Left lung (tissue), 10 donors: ENCODE data around the gene MRPS27. TPM values are rescaled to one million over a fixed set of nuclear protein-coding genes. Genes with fewer than 3 reads are reported as not detected.

Experiments used
- ATAC-seq: fragments of 200-7000 bp; cut with Tn5 transposase; one replicate; pipeline ENCODE4 v1.9.1; 2020; ENCODE audit warnings: moderate library complexity
- DNase-seq, 4 donors: peaks; one replicate each; pipeline ENCODE4 v3.0.0-alpha.2; 2013 to 2020
- H3K27ac ChIP-seq, 2 donors: fragments of 200-600 bp; sonication (generic) in 1 of 2; one replicate each; pipeline versions ENCODE4 v1.5.0 to v1.8.0; 2020 to 2021
- H3K27me3 ChIP-seq, 2 donors: fragments of 200-600 bp; sonication (generic) in 1 of 2; one replicate each; pipeline versions ENCODE4 v1.5.0 to v1.8.0; 2020 to 2021
- H3K36me3 ChIP-seq, 2 donors: fragments of 200-600 bp; sonication (generic) in 1 of 2; one replicate each; pipeline versions ENCODE4 v1.5.0 to v1.8.0; 2020 to 2021
- H3K4me1 ChIP-seq, 2 donors: fragments of 200-600 bp; one replicate each; pipeline ENCODE4 v1.8.0; 2021
- H3K4me3 ChIP-seq, 2 donors: fragments of 200-600 bp; sonication (generic) in 1 of 2; one replicate each; pipeline versions ENCODE4 v1.5.0 to v1.8.0; 2020 to 2021; ENCODE audit warnings: mild to moderate bottlenecking in 1 of 2
- H3K9me3 ChIP-seq, 2 donors: fragments of 200-600 bp; sonication (generic) in 1 of 2; one replicate each; pipeline versions ENCODE4 v1.5.0 to v1.8.0; 2020 to 2021
- CTCF ChIP-seq, 2 donors: fragments of 200-600 bp; sonication (generic) in 1 of 2; IDR thresholded peaks; one replicate each; pipeline versions ENCODE4 v1.5.0 to v1.8.0; 2021; ENCODE audit warnings: antibody characterized with exemption in 2 of 2
- intact Hi-C, 2 donors: fragments of 100-400 bp; cut with DNase I; formaldehyde crosslinking; loops; one replicate each; pipeline versions ENCODE4 v1.11.2 to v1.14.2; 2022
- polyA plus RNA-seq, 6 donors: library from polyadenylated mRNA; unstranded; fragments of 120-200 nt; gene quantifications; one replicate each; pipeline ENCODE4 v1.2.1, GENCODE V29; 2013; ENCODE audit not compliant: insufficient read length in 6 of 6
- total RNA-seq, 2 donors: library from RNA; stranded (reverse); fragmentation: NEBNext Ultra II Directional; extraction: Animal tissue kit (Norgen Biotek cat#: 25700); gene quantifications; one replicate each; pipeline ENCODE4 v1.2.1, GENCODE V29; 2021
- donor health status: DM: no; HTN: yes; CAD: no.
- donor health status: DM: no; HTN: no; CAD: no.

MRPS27 gene
- total and polyA plus RNA-seq, 8 donors = 44.1 to 79.8 (median 65.4) TPM

GRCh38 chr5:72241346-72242003 lies 78.6 kb downstream of the MRPS27 start:
- Histone ChIP-seq H3K4me3 (no peak overlapping the region), H3K9me3 (no peaks in the 10 kb centered on the region), H3K27ac (no peak overlapping the region), H3K36me3 (peaks cover 0 to 12% of the 10 kb centered on the region in 2 donors), H3K4me1 (peaks cover 0 to 12% of the 10 kb centered on the region in 2 donors), H3K27me3 (no peaks in the 10 kb centered on the region)
- no peak for TF ChIP-seq CTCF (IDR thresholded peaks at IDR 0.05)
- intact Hi-C loops = no loop called here
- no peak for DNase-seq
- no peak for ATAC-seq

DNA sequence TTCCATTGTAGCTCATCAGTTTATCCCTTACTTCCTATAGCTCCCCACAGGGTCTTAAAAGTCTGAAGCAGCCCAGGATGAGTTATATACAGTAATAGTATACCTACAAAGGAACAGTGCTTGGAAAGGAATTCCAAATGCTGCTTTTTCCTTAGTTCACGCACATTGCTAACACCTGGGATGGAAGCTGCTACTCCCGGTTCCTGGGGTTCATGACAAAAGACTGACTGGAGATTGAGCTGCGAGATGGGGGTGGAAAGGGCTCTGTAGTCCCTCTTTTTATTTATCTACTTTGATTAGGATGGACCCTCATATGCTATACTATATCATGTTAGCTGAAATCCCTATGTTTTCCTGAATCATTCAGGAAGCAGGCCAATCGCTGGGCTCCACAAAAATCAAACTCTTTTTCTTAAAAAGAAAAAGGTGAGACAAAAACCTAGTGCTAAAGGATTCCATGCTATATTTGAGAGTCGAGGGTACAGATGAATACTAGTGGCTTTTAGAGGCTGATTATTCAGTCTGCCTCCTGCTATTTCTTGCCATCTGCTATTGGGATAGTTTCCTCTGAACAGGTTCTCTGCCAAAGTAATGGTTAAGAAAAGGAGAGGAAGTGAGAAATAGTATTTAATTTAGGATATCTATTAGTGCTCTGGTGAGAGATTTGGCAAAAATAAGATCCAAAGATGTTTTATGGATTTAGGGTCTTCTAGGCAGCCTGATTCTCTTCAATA lies 81.2 kb downstream of the MRPS27 start:
- TF ChIP-seq CTCF (IDR thresholded peaks at IDR 0.05) = no peak
- no peak overlapping the region for H3K4me3 ChIP-seq
- peaks cover 0 to 18% of the 10 kb centered on the region in 2 donors for H3K36me3 ChIP-seq
- no peak overlapping the region for H3K27ac ChIP-seq
- no peaks in the 10 kb centered on the region for H3K9me3 ChIP-seq
- ATAC-seq (no peak), DNase-seq (no peak)
- intact Hi-C loops = no loop called here
- no peaks in the 10 kb centered on the region for H3K27me3 ChIP-seq
- peaks cover 0 to 11% of the 10 kb centered on the region in 2 donors for H3K4me1 ChIP-seq

GRCh38 chr5:72237879-72238278 lies 82.2 kb downstream of the MRPS27 start:
- H3K36me3 ChIP-seq = peaks cover 0 to 18% of the 10 kb centered on the region in 2 donors
- ATAC-seq (no peak), DNase-seq (no peak)
- no peaks in the 10 kb centered on the region for H3K9me3 ChIP-seq
- TF ChIP-seq CTCF (IDR thresholded peaks at IDR 0.05) = no peak
- H3K4me1 ChIP-seq = peaks cover 0 to 14% of the 10 kb centered on the region in 2 donors
- H3K4me3 ChIP-seq = no peak overlapping the region
- H3K27ac ChIP-seq = no peak overlapping the region
- H3K27me3 ChIP-seq = no peaks in the 10 kb centered on the region
- intact Hi-C loops = no loop called here

DNA sequence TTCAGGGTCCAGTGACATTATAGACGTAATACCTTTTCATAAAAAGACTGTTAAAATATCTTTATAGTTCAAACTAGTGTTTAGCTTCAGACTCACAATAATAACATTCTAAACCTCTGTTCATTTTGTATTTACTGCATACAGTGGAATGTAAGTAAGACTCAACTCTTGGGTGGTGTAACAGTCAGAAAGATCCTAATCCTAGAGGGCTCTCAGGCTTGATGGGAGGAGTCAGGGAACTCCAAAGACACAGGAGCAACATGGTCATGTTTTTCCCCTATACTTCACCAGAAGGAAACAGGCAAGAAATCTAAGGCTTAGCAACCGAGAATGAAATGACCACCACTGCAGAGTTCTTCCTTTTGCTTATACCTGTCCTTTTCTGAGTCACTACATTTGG lies 82.6 kb downstream of the MRPS27 start:
- ATAC-seq = no peak
- intact Hi-C loops = no loop called here
- no peak for TF ChIP-seq CTCF (IDR thresholded peaks at IDR 0.05)

GRCh38 chr5:72235725-72236124 lies 84.3 kb downstream of the MRPS27 start:
- Histone ChIP-seq H3K4me3 (no peak overlapping the region), H3K27me3 (no peaks in the 10 kb centered on the region), H3K9me3 (no peaks in the 10 kb centered on the region), H3K36me3 (peaks cover 0 to 36% of the 10 kb centered on the region in 2 donors), H3K4me1 (peaks cover 0 to 23% of the 10 kb centered on the region in 2 donors), H3K27ac (no peak overlapping the region)
- ATAC-seq (no peak), DNase-seq (no peak)
- TF ChIP-seq CTCF (IDR thresholded peaks at IDR 0.05) = no peak
- intact Hi-C loops = no loop called here

More for the DNA sequence above, 82.6 kb downstream of the MRPS27 start:
- Histone ChIP-seq H3K36me3 (peaks cover 0 to 19% of the 10 kb centered on the region in 2 donors), H3K27ac (no peak overlapping the region), H3K9me3 (no peaks in the 10 kb centered on the region), H3K4me3 (no peak overlapping the region), H3K27me3 (no peaks in the 10 kb centered on the region), H3K4me1 (peaks cover 0 to 18% of the 10 kb centered on the region in 2 donors)
- no peak for DNase-seq
